Stimulated activated CD8-positive, alpha-beta memory T cell treated with anti-CD3 and anti-CD28 coated beads, Interleukin-12 subunit alpha, Interleukin-12 subunit beta, amount 100 ng/mL, for 4 hours (primary cell): Measurements from ENCODE around the gene PAM16.

ENCODE experiments used
- DNase-seq: peaks from one replicate; pipeline ENCODE4 v3.0.0-alpha.2; 2020; ENCODE audit warnings: low read depth

The PAM16 gene

DNA sequence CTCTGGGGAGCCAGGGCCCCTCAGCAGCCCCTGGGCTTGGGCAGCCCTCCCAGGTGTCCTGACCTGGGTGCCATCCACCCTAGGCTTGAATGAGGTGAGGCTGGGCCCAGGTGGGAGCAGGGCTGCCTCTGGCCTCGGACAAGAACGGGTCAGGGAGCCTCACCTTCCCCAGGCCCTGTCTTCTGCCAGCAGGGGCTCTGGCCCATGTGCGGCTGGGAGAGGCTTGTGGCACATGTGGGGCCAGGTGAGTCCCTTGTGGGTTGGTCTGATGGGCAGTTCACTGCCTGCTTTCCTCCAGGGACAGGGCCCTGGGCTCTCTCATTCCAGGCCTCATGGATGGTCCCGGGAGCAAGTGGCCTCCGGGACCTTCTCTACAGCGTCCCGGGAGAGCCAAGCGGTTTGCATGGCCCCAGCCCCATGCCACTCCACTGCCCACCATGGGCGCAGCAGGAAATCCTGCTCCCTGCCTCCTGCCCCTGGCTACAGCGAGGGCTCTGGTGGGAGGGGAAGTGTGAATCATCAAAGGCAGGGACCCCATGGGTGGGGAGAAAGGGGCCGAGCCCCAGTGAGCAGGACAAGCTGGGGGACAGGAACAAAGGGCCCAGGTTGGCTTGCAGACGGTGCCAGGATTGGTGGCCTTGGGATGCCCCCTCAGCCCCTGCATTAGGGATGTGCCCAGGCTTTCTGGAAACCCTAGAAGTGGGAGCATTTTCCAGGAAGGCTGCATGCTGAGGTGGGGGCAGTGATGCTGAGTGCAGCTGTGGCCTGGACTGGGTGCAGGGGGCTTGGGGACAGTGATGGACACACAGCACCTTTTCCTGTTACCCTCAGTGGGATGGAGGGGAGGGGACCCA lies 32.7 kb upstream of the PAM16 start:
- no peak for DNase-seq

DNA sequence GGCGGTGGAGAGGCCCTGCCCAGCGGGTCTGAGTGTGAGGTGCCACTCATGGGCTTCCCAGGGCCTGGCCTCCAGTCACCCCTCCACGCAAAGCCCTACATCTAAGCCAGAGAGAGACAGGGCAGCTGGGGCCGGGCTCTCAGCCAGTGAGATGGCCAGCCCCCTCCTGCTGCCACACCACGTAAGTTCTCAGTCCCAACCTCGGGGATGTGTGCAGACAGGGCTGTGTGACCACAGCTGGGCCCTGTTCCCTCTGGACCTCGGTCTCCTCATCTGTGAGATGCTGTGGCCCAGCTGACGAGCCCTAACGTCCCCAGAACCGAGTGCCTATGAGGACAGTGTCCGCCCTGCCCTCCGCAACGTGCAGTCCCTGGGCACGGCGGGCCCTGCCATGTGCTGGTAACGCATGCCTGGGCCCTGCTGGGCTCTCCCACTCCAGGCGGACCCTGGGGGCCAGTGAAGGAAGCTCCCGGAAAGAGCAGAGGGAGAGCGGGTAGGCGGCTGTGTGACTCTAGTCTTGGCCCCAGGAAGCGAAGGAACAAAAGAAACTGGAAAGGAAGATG lies 31.8 kb upstream of the PAM16 start:
- DNase-seq = no peak

- DNase-seq = no peak
Observed at GRCh38 chr16:4381935-4382794, 31.0 kb upstream of the PAM16 start.

- no peak for DNase-seq
Observed at GRCh38 chr16:4381072-4381934, 30.2 kb upstream of the PAM16 start.

DNA sequence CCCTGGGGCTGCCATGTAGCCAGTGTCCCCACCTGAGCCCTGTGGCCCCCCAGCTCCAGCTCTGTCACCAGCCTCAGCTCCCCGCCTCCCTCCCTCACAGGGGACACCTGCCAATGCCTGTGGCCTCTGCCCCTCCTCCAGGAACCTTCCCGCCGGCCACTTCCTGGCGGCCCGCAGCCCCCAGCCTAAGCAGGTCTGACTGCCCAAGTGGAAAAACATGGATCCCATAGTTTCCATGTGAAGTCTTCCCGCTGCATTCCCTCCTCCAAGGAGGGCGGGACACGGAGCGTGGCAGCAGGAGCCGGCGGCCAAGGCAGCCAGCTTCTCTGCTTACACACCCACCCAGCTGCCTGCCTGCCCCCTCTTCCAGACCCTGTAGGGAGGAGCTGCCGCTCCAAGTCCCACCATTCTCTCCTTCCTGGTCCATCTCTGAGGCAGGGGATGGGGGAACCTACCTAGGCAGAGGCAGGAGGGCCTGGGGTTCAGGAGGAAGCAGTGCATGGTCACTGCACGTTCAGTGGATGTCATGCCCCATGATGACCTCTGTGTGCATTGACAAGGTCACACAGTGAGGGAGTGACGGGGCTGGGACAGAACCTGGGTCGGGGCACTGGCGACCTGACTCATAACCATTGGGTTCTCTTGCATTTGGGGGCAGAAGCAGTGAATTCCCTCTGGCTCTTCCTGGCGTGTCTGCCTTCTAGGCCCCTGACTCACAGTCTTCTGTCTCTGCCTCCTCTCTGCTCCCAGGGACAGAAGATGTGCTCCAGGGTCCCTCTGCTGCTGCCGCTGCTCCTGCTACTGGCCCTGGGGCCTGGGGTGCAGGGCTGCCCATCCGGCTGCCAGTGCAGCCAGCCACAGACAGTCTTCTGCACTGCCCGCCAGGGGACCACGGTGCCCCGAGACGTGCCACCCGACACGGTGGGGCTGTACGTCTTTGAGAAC lies 29.3 kb upstream of the PAM16 start:
- no peak for DNase-seq

DNA sequence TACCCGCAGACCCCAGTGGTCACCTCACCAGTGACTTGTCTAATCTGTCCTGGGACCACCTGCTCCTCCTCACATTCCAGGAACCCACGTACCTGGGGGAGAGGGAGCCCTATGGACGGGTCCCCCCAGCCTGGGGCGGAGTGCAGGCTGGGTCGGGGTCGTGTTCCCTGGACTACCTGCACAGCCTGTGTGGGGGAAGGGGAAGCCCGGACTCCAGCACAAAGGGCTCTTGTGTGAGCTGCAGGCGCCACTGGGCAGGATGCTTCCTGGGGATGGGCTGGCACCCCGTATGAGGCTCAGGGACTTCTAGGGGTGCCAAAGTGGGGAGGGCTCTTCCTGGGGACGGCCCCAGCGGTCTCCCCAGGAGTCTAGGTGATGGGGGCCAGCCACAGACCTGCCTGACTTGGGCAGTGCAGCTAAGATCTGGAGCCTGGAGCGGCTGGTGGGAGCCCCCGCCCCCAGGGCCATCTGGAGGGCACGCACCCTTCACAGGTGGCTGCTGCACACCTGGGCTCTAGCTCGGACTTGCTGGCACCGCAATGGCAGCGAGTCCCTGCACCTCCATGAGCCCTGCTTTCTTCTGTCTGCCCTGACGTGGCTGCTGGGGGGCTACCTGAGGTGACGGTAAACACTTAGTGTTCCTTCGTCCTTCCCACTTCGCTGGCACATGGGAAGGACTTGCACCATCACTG lies 28.0 kb upstream of the PAM16 start:
- DNase-seq = no peak

- DNase-seq = no peak
Observed at GRCh38 chr16:4378161-4378666, 27.1 kb upstream of the PAM16 start.

- DNase-seq = no peak
Observed at GRCh38 chr16:4377573-4378154, 26.5 kb upstream of the PAM16 start.

DNA sequence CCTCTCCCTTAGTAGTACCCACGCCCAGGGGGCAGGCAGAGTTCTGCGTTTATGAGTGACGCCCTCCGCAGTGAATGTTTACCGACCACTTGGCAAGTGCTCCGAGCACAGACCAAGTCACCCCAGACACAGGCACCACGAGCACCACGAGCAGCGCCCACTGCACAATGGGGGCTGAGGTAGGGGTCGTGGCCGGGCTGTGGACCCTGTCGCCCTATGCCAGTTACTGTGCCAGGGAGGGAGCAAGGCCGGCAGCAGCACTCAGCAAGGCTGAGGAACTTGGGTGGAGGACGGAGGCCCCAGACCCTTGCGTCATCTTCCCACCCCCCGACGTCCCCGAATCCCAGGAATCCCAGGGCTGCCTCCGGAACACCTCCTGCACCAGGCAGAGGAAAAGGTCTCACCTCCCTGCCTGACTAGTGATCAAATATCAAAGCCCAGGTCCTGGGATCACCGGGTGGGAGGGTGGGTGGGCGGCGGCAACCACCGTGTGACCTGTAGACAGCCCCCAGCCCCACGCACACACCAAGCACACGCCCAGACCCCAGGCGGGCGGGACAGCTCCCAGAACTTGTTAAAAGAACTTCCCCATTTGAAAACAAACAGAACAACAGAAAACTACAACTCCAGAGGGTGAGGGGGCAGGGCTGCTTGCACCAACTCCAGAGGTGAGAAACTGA lies 25.9 kb upstream of the PAM16 start:
- DNase-seq = no peak

- no peak for DNase-seq
Observed at GRCh38 chr16:4376126-4376892, 25.2 kb upstream of the PAM16 start.

GRCh38 chr16:4375717-4376116 lies 24.6 kb upstream of the PAM16 start:
- DNase-seq = no peak

- DNase-seq = no peak
Observed at GRCh38 chr16:4373909-4374742, 23.0 kb upstream of the PAM16 start.

GRCh38 chr16:4373356-4373908 lies 22.3 kb upstream of the PAM16 start:
- no peak for DNase-seq

GRCh38 chr16:4372578-4373355 lies 21.6 kb upstream of the PAM16 start:
- DNase-seq = no peak

GRCh38 chr16:4372001-4372577 lies 21.0 kb upstream of the PAM16 start:
- no peak for DNase-seq
